Mesenchymal stem cell (in vitro differentiated cells and primary cell): ENCODE data around the gene CXXC5.

ENCODE experiments used
- DNase-seq: peaks from one replicate; pipeline ENCODE4 v3.0.0-alpha.2; 2013
- H2AFZ ChIP-seq: one replicate; pipeline ENCODE4 v1.6.1; 2013; ENCODE audit warnings: low read depth, mild to moderate bottlenecking, control low read depth, inconsistent platforms, low read length, moderate library complexity
- H2AK5ac ChIP-seq: 2 replicates; pipeline ENCODE4 v1.6.1; 2013; ENCODE audit warnings: low read length, moderate library complexity, mild to moderate bottlenecking, inconsistent platforms; ENCODE audit not compliant: severe bottlenecking
- H2BK120ac ChIP-seq: one replicate; pipeline ENCODE4 v1.6.1; 2013; ENCODE audit warnings: low read depth, mild to moderate bottlenecking, inconsistent platforms, low read length, moderate library complexity
- H2BK12ac ChIP-seq, 2 experiments: one replicate each; pipeline ENCODE4 v1.6.1; 2013; ENCODE audit warnings: inconsistent platforms in 2 of 2, low read length in 2 of 2, mild to moderate bottlenecking in 2 of 2, moderate library complexity in 2 of 2, control low read depth in 1 of 2
- H2BK15ac ChIP-seq: one replicate; pipeline ENCODE4 v1.6.1; 2013; ENCODE audit warnings: mild to moderate bottlenecking, low read depth, inconsistent platforms; ENCODE audit not compliant: poor library complexity, severe bottlenecking
- H2BK5ac ChIP-seq: 2 replicates; pipeline ENCODE4 v1.6.1; 2013; ENCODE audit warnings: low read depth, mild to moderate bottlenecking, low read length, control low read depth, inconsistent platforms; ENCODE audit not compliant: poor library complexity, severe bottlenecking
- H3K14ac ChIP-seq, 2 experiments: one replicate each; pipeline ENCODE4 v1.6.1; 2013; ENCODE audit warnings: inconsistent platforms in 2 of 2, low read length in 2 of 2, control low read depth in 1 of 2, mild to moderate bottlenecking in 1 of 2, moderate library complexity in 1 of 2
- H3K18ac ChIP-seq, 2 experiments: one replicate each; pipeline ENCODE4 v1.6.1; 2013; ENCODE audit warnings: inconsistent platforms in 2 of 2, low read length in 2 of 2, control low read depth in 1 of 2, low read depth in 1 of 2, mild to moderate bottlenecking in 1 of 2
- H3K23ac ChIP-seq, 2 experiments: one replicate each; pipeline ENCODE4 v1.6.1; 2013; ENCODE audit warnings: inconsistent platforms in 2 of 2, low read length in 2 of 2, mild to moderate bottlenecking in 2 of 2, moderate library complexity in 2 of 2, control low read depth in 1 of 2
- H3K27ac ChIP-seq: 2 replicates; pipeline ENCODE4 v1.5.1; 2013; ENCODE audit warnings: mild to moderate bottlenecking, moderate library complexity, low read length, control low read depth, inconsistent platforms; ENCODE audit not compliant: poor library complexity, severe bottlenecking
- H3K27me3 ChIP-seq, 2 experiments: 2 replicates each; pipeline versions ENCODE4 v1.6.1 to v1.7.0; 2013; ENCODE audit warnings: low read length in 2 of 2, mild to moderate bottlenecking in 2 of 2, moderate library complexity in 2 of 2, control low read depth in 1 of 2, inconsistent platforms in 1 of 2; ENCODE audit not compliant: control insufficient read depth in 1 of 2, insufficient read depth in 1 of 2
- H3K36me3 ChIP-seq, 2 experiments: 2 replicates each; pipeline versions ENCODE4 v1.6.1 to v1.7.0; 2013; ENCODE audit warnings: low read length in 2 of 2, control low read depth in 1 of 2, inconsistent platforms in 1 of 2, low read depth in 1 of 2, mild to moderate bottlenecking in 1 of 2; ENCODE audit not compliant: insufficient read depth in 2 of 2, control insufficient read depth in 1 of 2
- H3K4ac ChIP-seq, 2 experiments: one replicate each; pipeline ENCODE4 v1.6.1; 2013; ENCODE audit warnings: inconsistent platforms in 2 of 2, low read length in 2 of 2, mild to moderate bottlenecking in 2 of 2, moderate library complexity in 2 of 2, control low read depth in 1 of 2, low read depth in 1 of 2
- H3K4me1 ChIP-seq: 2 replicates; pipeline ENCODE4 v1.6.1; 2013; ENCODE audit warnings: low read depth, low read length, control low read depth; ENCODE audit not compliant: control insufficient read depth, insufficient read depth
- H3K4me2 ChIP-seq: 2 replicates; pipeline ENCODE4 v1.6.1; 2013; ENCODE audit warnings: low read length, mild to moderate bottlenecking, inconsistent platforms; ENCODE audit not compliant: poor library complexity, severe bottlenecking
- H3K4me3 ChIP-seq, 2 experiments: 2 replicates each; pipeline versions ENCODE4 v1.5.1 to v1.7.0; 2013; ENCODE audit warnings: low read length in 2 of 2, mild to moderate bottlenecking in 2 of 2, control low read depth in 1 of 2, low read depth in 1 of 2; ENCODE audit not compliant: insufficient read depth in 1 of 2
- H3K79me1 ChIP-seq: replicated peaks from 2 replicates; pipeline ENCODE4 v1.6.1; 2013; ENCODE audit warnings: mild to moderate bottlenecking, control low read depth, low read length, inconsistent platforms; ENCODE audit not compliant: poor library complexity, severe bottlenecking
- H3K9ac ChIP-seq: 2 replicates; pipeline ENCODE4 v1.7.0; 2013; ENCODE audit warnings: mild to moderate bottlenecking, low read length, moderate library complexity
- H3K9me3 ChIP-seq: 2 replicates; pipeline ENCODE4 v1.7.0; 2013; ENCODE audit warnings: mild to moderate bottlenecking, low read length; ENCODE audit not compliant: control insufficient read depth
- H4K8ac ChIP-seq: one replicate; pipeline ENCODE4 v1.6.1; 2013; ENCODE audit warnings: inconsistent platforms, mild to moderate bottlenecking, low read length, moderate library complexity
- H4K91ac ChIP-seq: one replicate; pipeline ENCODE4 v1.6.1; 2013; ENCODE audit warnings: mild to moderate bottlenecking, low read length, inconsistent platforms
- WGBS: methylation state at CpG from one replicate; pipeline ENCODE4 v1.1.7; 2013; ENCODE audit warnings: mixed read lengths; 5-methylcytosine and 5-hydroxymethylcytosine counted together

CXXC5 gene

DNA sequence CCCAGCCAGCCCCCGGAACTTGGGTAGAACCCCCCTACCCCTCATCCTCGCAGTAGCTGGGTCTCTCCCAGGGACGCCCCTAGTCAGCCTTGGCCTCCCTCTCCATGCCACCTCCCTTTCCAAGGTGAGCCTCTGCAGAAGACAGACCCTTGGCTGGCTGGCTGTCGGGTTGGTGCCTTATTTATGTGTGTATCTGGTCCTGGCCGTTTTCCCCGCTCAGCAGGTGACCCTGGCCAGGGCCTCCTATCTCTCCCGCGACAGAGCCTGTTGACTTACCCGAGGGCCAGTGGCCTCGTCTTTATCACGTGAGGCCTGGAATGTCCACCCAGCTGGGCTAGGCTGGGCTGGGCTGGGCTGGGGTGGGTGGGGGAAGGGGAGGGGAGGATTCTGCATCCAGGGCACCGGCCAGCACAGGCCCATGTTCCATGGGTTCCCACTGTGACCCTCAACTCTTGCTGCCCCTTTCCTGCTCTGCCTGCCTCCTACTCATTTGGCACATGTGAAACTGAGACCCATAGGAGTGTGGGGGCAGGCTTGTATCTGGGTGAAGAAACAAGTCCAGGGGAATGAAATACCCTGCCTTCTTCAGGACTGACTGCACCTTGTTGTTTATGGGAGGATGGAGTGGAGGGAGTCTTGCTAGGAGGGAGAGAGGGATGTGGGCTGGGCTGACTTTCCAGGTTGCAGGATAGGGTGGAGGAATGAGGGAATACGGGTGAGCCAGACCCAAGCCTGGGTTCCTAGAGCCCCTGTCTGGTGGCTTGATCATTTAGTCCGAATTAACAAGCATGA, 3.1 kb downstream of the CXXC5 start:
- Histone ChIP-seq H3K23ac (no peak overlapping the region), H3K9ac (peak overlapping the region; percentile 92), H3K27me3 (peaks cover 0 to 7% of the 10 kb centered on the region in 2 experiments), H4K8ac (peak overlapping the region; percentile 82), H3K79me1 (peaks cover 3% of the 10 kb centered on the region), H3K4me1 (peaks cover 41% of the 10 kb centered on the region), H3K18ac (peak overlapping the region; percentile 83 to 95), H2BK5ac (peak overlapping the region; percentile 67), H3K4ac (peak overlapping the region; percentile 85 to 88), H2AFZ (no peak overlapping the region), H2BK15ac (peak overlapping the region; percentile 44), H2BK12ac (peak overlapping the region; percentile 59 to 94), H3K9me3 (no peaks in the 10 kb centered on the region), H3K14ac (peak overlapping the region; percentile 62 to 73), H2BK120ac (peak overlapping the region; percentile 87), H4K91ac (peak overlapping the region; percentile 94), H3K27ac (peak overlapping the region; percentile 92), H3K4me3 (peak overlapping the region; percentile 84 to 87), H3K4me2 (peak overlapping the region; percentile 52), H3K36me3 (peaks cover 0 to 25% of the 10 kb centered on the region in 2 experiments), H2AK5ac (peak overlapping the region; percentile 67)
- DNase-seq = peak; percentile 74
- 13% methylated on average over 12 of the region's 14 CpGs for WGBS

DNA sequence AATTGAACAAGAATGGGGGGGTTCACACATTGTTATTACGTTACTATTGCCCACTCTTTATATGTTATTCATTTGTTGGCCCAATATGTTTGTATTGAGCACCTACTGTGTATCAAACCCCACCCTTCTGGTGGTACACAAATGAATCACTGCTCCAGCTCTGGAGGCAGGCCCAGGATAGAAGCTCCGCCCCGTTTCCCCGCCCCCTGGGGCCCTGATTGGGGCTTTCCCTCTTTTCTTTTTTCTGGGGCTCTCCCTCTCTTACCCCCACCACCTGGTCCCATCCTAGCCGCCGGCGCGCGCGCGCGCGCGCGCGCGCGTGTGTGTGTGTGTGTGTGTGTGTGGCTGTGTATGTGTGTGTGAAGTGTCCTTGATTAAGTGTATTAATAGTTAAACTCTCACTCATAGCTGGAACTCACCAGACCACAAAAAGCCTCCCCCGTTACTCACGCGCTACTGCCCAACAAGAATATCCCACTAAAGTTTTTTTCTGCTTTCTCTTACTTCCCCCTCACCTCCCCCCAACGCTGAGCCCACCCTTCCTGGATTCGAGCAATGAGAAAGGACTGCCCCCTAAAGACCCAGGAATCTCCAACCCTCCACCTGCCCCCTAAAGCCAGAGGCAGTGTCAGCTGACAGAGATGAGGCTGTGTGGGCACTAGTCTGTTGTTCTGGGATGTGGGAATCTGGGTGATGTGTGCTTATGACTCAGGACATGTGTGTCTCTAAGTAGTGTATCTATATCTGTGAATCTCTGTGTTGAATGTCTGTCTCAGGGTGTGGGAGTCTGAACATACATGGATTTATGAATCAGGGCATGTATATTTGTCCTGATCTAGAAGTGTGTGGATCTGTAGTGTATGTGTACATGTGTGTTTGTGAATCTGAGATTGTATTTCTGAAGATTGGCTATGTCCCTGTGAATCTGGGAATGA, 4.0 kb downstream of the CXXC5 start:
- Histone ChIP-seq H3K23ac (no peak overlapping the region), H3K9me3 (no peaks in the 10 kb centered on the region), H3K4me1 (peaks cover 37% of the 10 kb centered on the region), H3K27me3 (no peaks in the 10 kb centered on the region), H4K91ac (peak overlapping the region; percentile 70), H2BK5ac (peak overlapping the region; percentile 36), H3K79me1 (no peaks in the 10 kb centered on the region), H3K9ac (peak overlapping the region; percentile 85), H2BK12ac (peak overlapping the region; percentile 59 to 80), H3K18ac (peak overlapping the region; percentile 91 to 95), H3K4me3 (peak overlapping the region; percentile 46 to 87), H2BK15ac (peak overlapping the region; percentile 18), H3K4me2 (peak overlapping the region; percentile 52), H2AFZ (no peak overlapping the region), H3K14ac (no peak overlapping the region), H2BK120ac (peak overlapping the region; percentile 87), H3K36me3 (peaks cover 0 to 30% of the 10 kb centered on the region in 2 experiments), H4K8ac (peak overlapping the region; percentile 79), H3K27ac (peak overlapping the region; percentile 92), H2AK5ac (peak overlapping the region; percentile 67), H3K4ac (peak overlapping the region; percentile 85 to 88)
- DNase-seq = peak; percentile 96
- WGBS = 4% methylated on average over 3 of the region's 23 CpGs

DNA sequence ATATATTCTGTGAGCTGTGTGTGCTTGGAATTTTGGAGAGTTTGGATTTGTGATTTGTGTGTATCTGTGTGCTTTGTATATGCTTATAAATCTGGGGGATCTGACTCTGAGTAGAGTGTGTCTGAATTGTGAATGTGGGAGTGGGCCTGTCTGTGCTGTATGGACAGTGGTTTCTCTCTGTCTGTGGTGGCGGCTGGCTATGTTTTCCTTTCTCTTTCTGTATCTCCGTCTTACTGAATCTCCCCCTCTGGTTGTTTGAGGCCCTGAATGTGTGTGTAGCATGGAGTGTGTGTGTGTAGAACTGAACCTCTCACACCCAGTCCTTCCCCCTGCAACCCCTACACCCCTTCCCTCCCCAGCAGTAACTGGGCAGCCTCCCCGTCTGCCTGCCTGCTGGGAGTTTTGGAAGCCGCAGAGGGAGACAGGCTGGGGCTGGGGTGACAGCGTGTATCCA, 4.7 kb downstream of the CXXC5 start:
- Histone ChIP-seq H3K23ac (no peak overlapping the region), H3K14ac (no peak overlapping the region), H2AFZ (no peak overlapping the region), H3K18ac (peak overlapping the region; percentile 6 to 93), H3K9ac (peak overlapping the region; percentile 85), H3K4me2 (peak overlapping the region; percentile 46), H2BK12ac (peak overlapping the region; percentile 4 to 49), H3K4ac (peak overlapping the region; percentile 8 to 49), H4K91ac (peak overlapping the region; percentile 28), H2BK120ac (peak overlapping the region; percentile 19), H3K9me3 (no peaks in the 10 kb centered on the region), H3K79me1 (no peaks in the 10 kb centered on the region), H3K36me3 (peaks cover 0 to 35% of the 10 kb centered on the region in 2 experiments), H3K4me3 (peak overlapping the region in 1 of 2 experiments; percentile 87), H2AK5ac (peak overlapping the region; percentile 76), H3K27ac (peak overlapping the region; percentile 92), H2BK15ac (no peak overlapping the region), H3K27me3 (no peaks in the 10 kb centered on the region), H2BK5ac (peak overlapping the region; percentile 36), H4K8ac (no peak overlapping the region), H3K4me1 (peaks cover 43% of the 10 kb centered on the region)
- 47% methylated on average over 3 of the region's 5 CpGs for WGBS
- DNase-seq = peak; percentile 88
